K562 (cell line): ENCODE results near the gene HPCA. TPM values are rescaled to one million over a fixed set of nuclear protein-coding genes. Genes with fewer than 3 reads are reported as not detected.

Source experiments
- CREM ChIP-seq: IDR thresholded peaks from 2 replicates; pipeline ENCODE4 v1.6.1; 2014; ENCODE audit warnings: antibody characterized with exemption, low read depth
- ELF2 ChIP-seq: fragments of 250-450 bp; sonication (Bioruptor Pico); IDR thresholded peaks from 2 replicates; pipeline ENCODE4 v1.5.0; 2021; ENCODE audit warnings: mild to moderate bottlenecking
- GATA2 ChIP-seq: sonication (generic); formaldehyde crosslinking; IDR thresholded peaks from 2 replicates; pipeline ENCODE4 v1.4.0; 2020; ENCODE audit warnings: mild to moderate bottlenecking, missing genetic modification reagents
- JUN ChIP-seq, 2 experiments: sonication (generic) in 1 of 2; formaldehyde crosslinking in 1 of 2; IDR thresholded peaks; 2 replicates each; pipeline versions ENCODE4 v1.6.1 to v1.8.0; 2012 to 2022; ENCODE audit warnings: borderline replicate concordance in 2 of 2, mild to moderate bottlenecking in 2 of 2, improper control_type of control experiment in 1 of 2, low read depth in 1 of 2, low read length in 1 of 2, missing genetic modification reagents in 1 of 2
- NR1H2 ChIP-seq: sonication (generic); formaldehyde crosslinking; IDR thresholded peaks from 2 replicates; pipeline ENCODE4 v1.4.0; 2020; ENCODE audit warnings: mild to moderate bottlenecking, missing genetic modification reagents
- NRF1 ChIP-seq, 2 experiments: fragments of 450-650 bp; IDR thresholded peaks in 1 of 2; conservative IDR thresholded peaks in 1 of 2; 2 replicates each; pipeline ENCODE4 v1.6.1; 2014; ENCODE audit warnings: mild to moderate bottlenecking in 2 of 2
- POLR2H ChIP-seq: IDR thresholded peaks from 2 replicates; pipeline ENCODE4 v1.6.1; 2016; ENCODE audit warnings: missing genetic modification characterization, low read depth, mild to moderate bottlenecking, control low read depth, missing compliant biosample characterization, moderate library complexity
- PPARD ChIP-seq: fragments of 250-450 bp; sonication (Bioruptor Pico); IDR thresholded peaks from 2 replicates; pipeline ENCODE4 v1.8.0; 2022; ENCODE audit warnings: inconsistent platforms, mild to moderate bottlenecking, moderate library complexity
- PTBP1 ChIP-seq: fragments of 200-400 bp; formaldehyde crosslinking; IDR thresholded peaks from 2 replicates; pipeline ENCODE4 v1.6.1; 2017; ENCODE audit warnings: low read depth, low read length
- RHOXF2B ChIP-seq: fragments of 250-450 bp; sonication (Bioruptor Pico); conservative IDR thresholded peaks from 2 replicates; pipeline ENCODE4 v1.5.1; 2021
- SUPT5H ChIP-seq: fragments of 450-650 bp; IDR thresholded peaks from 2 replicates; pipeline ENCODE4 v1.6.1; 2016
- TCF7 ChIP-seq: sonication (generic); IDR thresholded peaks from 2 replicates; pipeline ENCODE4 v1.6.1; 2016; ENCODE audit warnings: antibody characterized with exemption, borderline replicate concordance
- U2AF1 ChIP-seq: fragments of 200-400 bp; formaldehyde crosslinking; optimal IDR thresholded peaks from 2 replicates; pipeline ENCODE3; 2017; ENCODE audit warnings: mild to moderate bottlenecking, low read depth, low read length, moderate library complexity
- ZNF146 ChIP-seq: IDR thresholded peaks from one replicate; pipeline ENCODE4 v1.6.1; 2018; ENCODE audit warnings: missing compliant biosample characterization; ENCODE audit not compliant: unreplicated experiment
- ZNF311 ChIP-seq: fragments of 250-450 bp; sonication (Bioruptor Pico); IDR thresholded peaks from 2 replicates; pipeline ENCODE4 v1.4.0; 2020; ENCODE audit warnings: mild to moderate bottlenecking, moderate library complexity
- ZNF589 ChIP-seq: fragments of 200-800 bp; sonication (Bioruptor generic); IDR thresholded peaks from 2 replicates; pipeline ENCODE4 v1.6.1; 2016; ENCODE audit warnings: low read depth, missing genetic modification characterization, missing compliant biosample characterization
- polyA plus RNA-seq, 8 experiments: library from polyadenylated mRNA; depleted of rRNA in 4 of 8; stranded (reverse) in 5 of 8; unstranded in 3 of 8; fragments of >200 nt; fragmentation: Nextera tagmentation in 2 of 8; fragmentation: Illumina TruSeq in 1 of 8; extraction: Ambion mirVana in 2 of 8; extraction: Trizol in 1 of 8; gene quantifications; 2 replicates each; pipeline versions ENCODE4 v1.2.1 to v1.2.3, GENCODE V29; 2011 to 2014; ENCODE audit warnings: inconsistent platforms in 1 of 8, missing spikeins in 1 of 8
- total RNA-seq, 7 experiments: library from RNA; depleted of rRNA in 6 of 7; stranded (reverse); fragments of >200 nt in 6 of 7; fragmentation: Illumina TruSeq in 2 of 7; extraction: Trizol in 2 of 7; gene quantifications; 2 replicates each; pipeline versions ENCODE4 v1.2.1 to v1.2.3, GENCODE V29; 2011 to 2021; ENCODE audit warnings: low replicate concordance in 1 of 7
- TF ChIP-seq, protein P1 (sequence below): fragments of 450-650 bp; conservative IDR thresholded peaks from 2 replicates; pipeline ENCODE4 v1.6.1; 2016; ENCODE audit warnings: missing genetic modification characterization, low read depth, mild to moderate bottlenecking, missing compliant biosample characterization, moderate library complexity
- TF ChIP-seq, protein P2 (sequence below): fragments of 250-450 bp; sonication (Bioruptor Pico); IDR thresholded peaks from 2 replicates; pipeline ENCODE4 v1.4.0; 2020
- TF ChIP-seq, protein P3 (sequence below), 2 experiments: fragments of 450-650 bp; conservative IDR thresholded peaks; 2 replicates each; pipeline ENCODE4 v1.6.1; 2017; ENCODE audit warnings: mild to moderate bottlenecking in 2 of 2, moderate library complexity in 2 of 2
- TF ChIP-seq, protein P4 (sequence below): fragments of 450-650 bp; formaldehyde crosslinking; IDR thresholded peaks from 2 replicates; pipeline ENCODE4 v1.4.0; 2022; ENCODE audit warnings: mild to moderate bottlenecking, moderate library complexity
- TF ChIP-seq, protein P5 (sequence below), 3 experiments: IDR thresholded peaks in 2 of 3; conservative IDR thresholded peaks in 1 of 3; 2 replicates each; pipeline ENCODE4 v1.5.1; 2011 to 2012; ENCODE audit warnings: low read length in 3 of 3, mild to moderate bottlenecking in 3 of 3, control low read depth in 2 of 3, improper control_type of control experiment in 1 of 3, inconsistent platforms in 1 of 3, low read depth in 1 of 3, mixed read lengths in 1 of 3, moderate library complexity in 1 of 3; ENCODE audit not compliant: insufficient read depth in 2 of 3

The HPCA gene
- total and polyA plus RNA-seq, 9 of the 15 experiments (the other 6 are each of a cell fraction or from before 2014, with no cell fraction given) = not detected

DNA sequence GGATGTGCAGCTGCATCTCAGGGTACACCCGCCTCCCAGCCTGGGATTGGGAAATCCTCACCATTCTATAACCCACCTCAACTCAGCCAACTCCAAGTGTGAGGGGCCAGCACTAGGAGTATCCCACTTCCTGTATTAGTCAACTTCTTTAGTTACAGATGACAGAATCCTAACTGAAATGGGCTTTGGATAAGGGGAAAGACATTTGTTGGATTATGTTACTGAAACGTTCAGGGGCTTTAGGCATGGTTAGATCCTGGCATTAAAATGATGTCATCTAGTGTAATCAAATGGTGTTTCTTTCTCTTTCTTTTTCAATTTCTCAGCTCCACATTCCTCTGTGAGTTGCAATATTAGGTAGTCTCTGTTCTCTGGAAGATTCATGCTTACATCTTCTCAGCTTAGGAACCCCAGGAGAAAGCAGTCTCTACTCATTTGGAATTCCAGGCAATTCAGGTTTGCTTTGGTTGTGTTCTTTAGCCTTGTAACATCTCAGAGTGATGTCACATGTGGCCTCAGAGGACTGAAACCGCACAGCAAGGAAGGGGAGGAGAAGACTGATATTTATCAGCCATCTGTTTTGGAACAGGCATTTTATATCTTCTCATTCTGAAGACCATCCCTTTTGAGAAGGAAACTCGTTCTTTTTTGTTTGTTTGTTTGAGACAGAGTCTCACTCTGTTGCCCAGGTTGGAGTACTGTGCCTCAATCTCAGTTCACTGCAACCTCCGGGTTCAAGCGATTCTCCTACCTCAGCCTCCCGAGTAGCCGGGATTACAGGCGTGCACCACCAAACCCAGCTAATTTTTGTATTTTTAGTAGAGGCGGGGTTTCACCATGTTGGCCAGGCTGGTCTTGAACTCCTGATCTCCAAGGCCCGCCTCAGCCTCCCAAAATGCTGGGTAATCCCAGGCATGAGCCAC lies 33.8 kb downstream of the HPCA start (continued):
- TF ChIP-seq NR1H2 (CRISPR knock-in tag) = no peak
- TF ChIP-seq ZNF589 (CRISPR knock-in tag) = peak; percentile 77
- no peak for TF ChIP-seq JUN (IDR thresholded peaks at IDR 0.05; ENCODE audit: borderline replicate concordance, low read depth, low read length)
- TF ChIP-seq JUN (CRISPR knock-in tag; IDR thresholded peaks at IDR 0.05; ENCODE audit: borderline replicate concordance) = no peak
- TF ChIP-seq, protein P1, sequence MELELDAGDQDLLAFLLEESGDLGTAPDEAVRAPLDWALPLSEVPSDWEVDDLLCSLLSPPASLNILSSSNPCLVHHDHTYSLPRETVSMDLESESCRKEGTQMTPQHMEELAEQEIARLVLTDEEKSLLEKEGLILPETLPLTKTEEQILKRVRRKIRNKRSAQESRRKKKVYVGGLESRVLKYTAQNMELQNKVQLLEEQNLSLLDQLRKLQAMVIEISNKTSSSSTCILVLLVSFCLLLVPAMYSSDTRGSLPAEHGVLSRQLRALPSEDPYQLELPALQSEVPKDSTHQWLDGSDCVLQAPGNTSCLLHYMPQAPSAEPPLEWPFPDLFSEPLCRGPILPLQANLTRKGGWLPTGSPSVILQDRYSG (tag) = peak; percentile 42; the same call in 1 of the 2 replicates
- TF ChIP-seq ELF2 (CRISPR knock-in tag) = peak; percentile 64; the same call in 1 of the 2 replicates
- no peak for TF ChIP-seq NRF1 (conservative IDR thresholded peaks at IDR 0.05 in 1 of 2, IDR thresholded peaks at IDR 0.05 in 1 of 2)
- TF ChIP-seq ZNF146 (CRISPR knock-in tag) = no peak
- TF ChIP-seq SUPT5H = no peak
- peak; percentile 82 for TF ChIP-seq CREM
- no peak for TF ChIP-seq GATA2 (CRISPR knock-in tag)
- no peak for TF ChIP-seq PTBP1
- no peak for TF ChIP-seq U2AF1
- TF ChIP-seq POLR2H = no peak; the same call in 1 of the 2 replicates
- no peak for TF ChIP-seq TCF7
- TF ChIP-seq, protein P2, sequence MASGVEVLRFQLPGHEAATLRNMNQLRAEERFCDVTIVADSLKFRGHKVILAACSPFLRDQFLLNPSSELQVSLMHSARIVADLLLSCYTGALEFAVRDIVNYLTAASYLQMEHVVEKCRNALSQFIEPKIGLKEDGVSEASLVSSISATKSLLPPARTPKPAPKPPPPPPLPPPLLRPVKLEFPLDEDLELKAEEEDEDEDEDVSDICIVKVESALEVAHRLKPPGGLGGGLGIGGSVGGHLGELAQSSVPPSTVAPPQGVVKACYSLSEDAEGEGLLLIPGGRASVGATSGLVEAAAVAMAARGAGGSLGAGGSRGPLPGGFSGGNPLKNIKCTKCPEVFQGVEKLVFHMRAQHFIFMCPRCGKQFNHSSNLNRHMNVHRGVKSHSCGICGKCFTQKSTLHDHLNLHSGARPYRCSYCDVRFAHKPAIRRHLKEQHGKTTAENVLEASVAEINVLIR (CRISPR knock-in tag) = no peak
- TF ChIP-seq, protein P3, sequence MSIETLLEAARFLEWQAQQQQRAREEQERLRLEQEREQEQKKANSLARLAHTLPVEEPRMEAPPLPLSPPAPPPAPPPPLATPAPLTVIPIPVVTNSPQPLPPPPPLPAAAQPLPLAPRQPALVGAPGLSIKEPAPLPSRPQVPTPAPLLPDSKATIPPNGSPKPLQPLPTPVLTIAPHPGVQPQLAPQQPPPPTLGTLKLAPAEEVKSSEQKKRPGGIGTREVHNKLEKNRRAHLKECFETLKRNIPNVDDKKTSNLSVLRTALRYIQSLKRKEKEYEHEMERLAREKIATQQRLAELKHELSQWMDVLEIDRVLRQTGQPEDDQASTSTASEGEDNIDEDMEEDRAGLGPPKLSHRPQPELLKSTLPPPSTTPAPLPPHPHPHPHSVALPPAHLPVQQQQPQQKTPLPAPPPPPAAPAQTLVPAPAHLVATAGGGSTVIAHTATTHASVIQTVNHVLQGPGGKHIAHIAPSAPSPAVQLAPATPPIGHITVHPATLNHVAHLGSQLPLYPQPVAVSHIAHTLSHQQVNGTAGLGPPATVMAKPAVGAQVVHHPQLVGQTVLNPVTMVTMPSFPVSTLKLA (conservative IDR thresholded peaks at IDR 0.05) = no peak
- TF ChIP-seq RHOXF2B = no peak
- TF ChIP-seq, protein P4, sequence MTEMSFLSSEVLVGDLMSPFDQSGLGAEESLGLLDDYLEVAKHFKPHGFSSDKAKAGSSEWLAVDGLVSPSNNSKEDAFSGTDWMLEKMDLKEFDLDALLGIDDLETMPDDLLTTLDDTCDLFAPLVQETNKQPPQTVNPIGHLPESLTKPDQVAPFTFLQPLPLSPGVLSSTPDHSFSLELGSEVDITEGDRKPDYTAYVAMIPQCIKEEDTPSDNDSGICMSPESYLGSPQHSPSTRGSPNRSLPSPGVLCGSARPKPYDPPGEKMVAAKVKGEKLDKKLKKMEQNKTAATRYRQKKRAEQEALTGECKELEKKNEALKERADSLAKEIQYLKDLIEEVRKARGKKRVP = no peak; the same call in 1 of the 2 replicates
- TF ChIP-seq, protein P5, sequence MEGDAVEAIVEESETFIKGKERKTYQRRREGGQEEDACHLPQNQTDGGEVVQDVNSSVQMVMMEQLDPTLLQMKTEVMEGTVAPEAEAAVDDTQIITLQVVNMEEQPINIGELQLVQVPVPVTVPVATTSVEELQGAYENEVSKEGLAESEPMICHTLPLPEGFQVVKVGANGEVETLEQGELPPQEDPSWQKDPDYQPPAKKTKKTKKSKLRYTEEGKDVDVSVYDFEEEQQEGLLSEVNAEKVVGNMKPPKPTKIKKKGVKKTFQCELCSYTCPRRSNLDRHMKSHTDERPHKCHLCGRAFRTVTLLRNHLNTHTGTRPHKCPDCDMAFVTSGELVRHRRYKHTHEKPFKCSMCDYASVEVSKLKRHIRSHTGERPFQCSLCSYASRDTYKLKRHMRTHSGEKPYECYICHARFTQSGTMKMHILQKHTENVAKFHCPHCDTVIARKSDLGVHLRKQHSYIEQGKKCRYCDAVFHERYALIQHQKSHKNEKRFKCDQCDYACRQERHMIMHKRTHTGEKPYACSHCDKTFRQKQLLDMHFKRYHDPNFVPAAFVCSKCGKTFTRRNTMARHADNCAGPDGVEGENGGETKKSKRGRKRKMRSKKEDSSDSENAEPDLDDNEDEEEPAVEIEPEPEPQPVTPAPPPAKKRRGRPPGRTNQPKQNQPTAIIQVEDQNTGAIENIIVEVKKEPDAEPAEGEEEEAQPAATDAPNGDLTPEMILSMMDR (IDR thresholded peaks at IDR 0.05 in 2 of 3, conservative IDR thresholded peaks at IDR 0.05 in 1 of 3; ENCODE audit: insufficient read depth in 2 of 3, low read depth in 1 of 3, low read length in 3 of 3) = no peak
- TF ChIP-seq PPARD (CRISPR knock-in tag) = no peak
- TF ChIP-seq ZNF311 = no peak
